HG03432 (cell line): ENCODE measurements around the gene TSPAN13.

Experiments
- ATAC-seq: cut with Tn5 transposase; IDR thresholded peaks from one replicate; pipeline ENCODE4 v1.9.1; 2021; ENCODE audit warnings: mild to moderate bottlenecking, moderate library complexity; ENCODE audit not compliant: unreplicated experiment

Gene TSPAN13

GRCh38 chr7:16753102-16753931, at the start of gene TSPAN13:
TSS of gene TSPAN13 (plus strand) at chr7:16753755. CDS start at chr7:16753968, 213 bp downstream.
- ATAC-seq, result peak; percentile 82

GRCh38 chr7:16708511-16708910, 45.0 kb upstream of the TSPAN13 start:
- no peak for ATAC-seq

- no peak for ATAC-seq
These were observed 44.6 kb upstream of the TSPAN13 start for GRCh38 chr7:16708980-16709379.

DNA sequence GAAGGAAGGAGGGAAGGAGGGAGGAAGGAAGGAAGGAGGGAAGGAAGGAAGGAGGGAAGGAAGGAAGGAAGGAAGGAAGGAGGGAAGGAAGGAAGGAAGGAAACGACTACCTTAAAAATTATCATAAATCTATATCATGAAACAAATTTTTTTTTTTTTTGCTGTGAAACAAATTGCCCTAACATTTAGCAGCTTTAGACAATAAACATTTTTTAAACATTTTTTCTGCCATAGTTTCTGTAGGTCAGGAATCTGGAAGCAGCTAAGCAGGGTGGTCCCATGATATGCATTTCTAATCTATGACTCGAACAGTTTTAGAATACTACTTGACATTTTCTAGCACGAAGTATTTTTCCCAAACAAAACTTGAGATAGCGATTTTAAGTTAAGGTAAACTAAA, 42.9 kb upstream of the TSPAN13 start:
- no peak for ATAC-seq

DNA sequence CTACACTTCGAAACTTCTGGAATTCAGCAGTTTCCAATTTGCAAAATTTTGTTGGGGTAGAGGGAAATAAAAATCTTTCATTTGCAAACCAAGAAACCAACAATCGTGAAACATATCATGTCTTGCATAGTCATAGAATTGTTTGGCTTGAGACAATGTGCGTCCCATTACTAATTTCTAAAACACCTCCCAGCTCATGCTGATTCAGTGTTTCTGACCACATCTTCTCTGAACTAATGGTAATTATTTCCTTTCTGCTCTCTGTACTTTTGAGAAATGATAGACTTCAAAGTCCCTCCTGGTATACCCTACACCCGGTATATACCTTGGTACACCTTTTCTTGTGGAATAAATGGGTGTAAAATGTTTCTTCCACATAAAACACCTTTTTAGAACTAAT, 41.8 kb upstream of the TSPAN13 start:
- ATAC-seq, result no peak

GRCh38 chr7:16712916-16713315, 40.6 kb upstream of the TSPAN13 start:
- no peak for ATAC-seq

GRCh38 chr7:16715928-16716327, 37.6 kb upstream of the TSPAN13 start:
- ATAC-seq, result no peak

DNA sequence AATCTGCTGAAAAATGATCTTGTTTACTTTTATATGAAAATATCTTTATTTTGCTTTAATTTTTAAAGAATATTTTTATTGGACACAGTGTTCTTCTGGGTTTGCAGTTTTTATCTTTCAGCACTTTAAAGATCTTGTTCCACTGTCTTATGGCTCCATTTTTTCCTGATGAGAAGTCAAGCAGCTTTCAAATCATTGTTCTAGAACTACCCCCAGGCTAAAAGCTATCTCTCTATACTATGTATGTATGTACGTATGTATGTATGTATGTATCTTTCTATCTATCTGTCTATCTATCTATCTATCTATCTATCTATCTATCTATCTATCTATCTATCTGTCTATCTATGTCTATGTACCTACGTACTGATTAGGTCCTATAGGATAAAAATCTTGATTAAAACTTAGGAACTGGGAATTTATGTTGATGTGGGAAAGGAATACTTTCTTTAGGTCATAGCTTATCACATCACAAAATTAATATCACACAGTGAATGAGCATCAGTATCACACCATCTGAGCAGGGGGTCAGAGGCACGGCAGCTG, 35.4 kb upstream of the TSPAN13 start:
- ATAC-seq, result no peak

- no peak for ATAC-seq
These were observed 33.9 kb upstream of the TSPAN13 start for GRCh38 chr7:16719699-16720098.

GRCh38 chr7:16721541-16721940, 32.0 kb upstream of the TSPAN13 start:
- no peak for ATAC-seq

DNA sequence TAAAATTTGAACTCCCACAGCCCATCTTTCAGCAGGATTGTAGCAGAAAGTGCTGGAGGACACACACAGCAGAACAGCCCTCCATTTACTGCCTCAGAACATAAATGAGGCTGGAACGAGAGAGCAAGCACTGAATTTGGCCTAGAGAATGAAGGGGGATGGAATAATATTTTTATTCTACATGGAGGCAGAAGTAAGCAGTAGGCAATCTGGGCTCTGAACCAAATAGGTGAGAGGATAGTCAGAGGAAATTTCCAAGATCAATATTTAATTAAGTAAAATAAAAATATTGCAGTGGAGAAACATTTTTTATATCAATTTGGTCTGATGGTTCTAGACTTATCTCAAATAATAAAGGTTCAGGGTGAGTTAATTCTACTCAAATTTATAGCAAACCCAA, 29.2 kb upstream of the TSPAN13 start:
- no peak for ATAC-seq

- ATAC-seq, result no peak
These were observed 27.4 kb upstream of the TSPAN13 start for GRCh38 chr7:16726189-16726588.

DNA sequence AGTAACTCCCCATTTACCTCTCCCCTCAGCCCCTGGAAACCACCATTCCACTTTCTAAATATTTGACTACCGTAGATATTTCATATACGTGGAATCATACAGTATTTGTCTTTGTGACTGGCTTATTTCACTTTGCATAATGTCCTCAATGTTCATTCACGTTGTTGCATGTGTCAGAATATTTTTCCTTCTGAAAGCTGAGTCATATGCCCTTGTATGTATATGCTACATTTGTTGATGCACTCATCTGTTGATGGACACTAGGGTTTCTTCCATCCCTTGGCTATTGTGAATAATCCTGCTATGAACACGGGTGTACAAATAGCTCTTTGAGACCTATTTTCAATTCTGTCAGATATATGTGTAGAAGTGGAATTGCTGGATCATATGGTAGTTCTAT, 25.8 kb upstream of the TSPAN13 start:
- ATAC-seq, result no peak

- ATAC-seq, result no peak
These were observed 24.7 kb upstream of the TSPAN13 start for GRCh38 chr7:16728811-16729210.

DNA sequence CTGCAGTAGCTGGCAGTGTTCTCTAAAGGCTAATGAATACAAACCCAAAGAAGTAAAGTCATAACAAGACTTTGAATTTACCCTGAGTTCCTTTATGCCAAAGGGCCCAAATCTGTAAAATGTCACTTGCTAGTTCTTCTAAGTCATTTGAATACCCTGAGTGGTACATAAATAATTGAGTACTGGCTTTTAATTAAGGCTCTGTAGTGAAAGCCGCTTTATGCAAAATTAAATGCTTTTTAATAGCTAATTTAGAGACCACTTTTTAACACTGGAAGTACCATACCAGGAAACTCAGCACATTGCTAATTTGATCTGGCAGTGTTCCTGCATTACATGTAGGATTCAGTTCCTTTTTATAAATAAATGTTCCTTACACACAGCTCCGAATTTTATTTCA, 24.0 kb upstream of the TSPAN13 start:
- ATAC-seq, result no peak

DNA sequence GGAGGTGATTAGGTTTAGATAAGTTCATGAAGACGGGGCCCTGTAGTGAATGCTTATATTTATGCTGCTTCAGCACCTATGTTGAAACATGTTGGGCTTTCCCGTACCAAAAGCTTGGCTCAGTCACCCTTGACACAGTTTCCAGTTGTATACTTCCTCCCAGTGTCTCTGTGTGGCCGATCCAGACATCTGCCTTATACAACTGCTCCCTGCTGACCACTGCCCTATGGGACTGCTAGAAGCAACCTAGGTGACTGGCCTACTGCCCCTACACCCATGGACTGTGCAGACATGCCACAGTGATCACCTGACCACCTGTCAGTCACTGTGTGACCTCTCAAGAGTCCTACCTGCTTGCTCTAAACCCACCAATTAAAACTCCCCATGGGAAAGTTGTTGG, 22.6 kb upstream of the TSPAN13 start:
- no peak for ATAC-seq

GRCh38 chr7:16732828-16733227, 20.7 kb upstream of the TSPAN13 start:
- no peak for ATAC-seq

GRCh38 chr7:16734148-16734726, 19.3 kb upstream of the TSPAN13 start:
- ATAC-seq, result no peak

DNA sequence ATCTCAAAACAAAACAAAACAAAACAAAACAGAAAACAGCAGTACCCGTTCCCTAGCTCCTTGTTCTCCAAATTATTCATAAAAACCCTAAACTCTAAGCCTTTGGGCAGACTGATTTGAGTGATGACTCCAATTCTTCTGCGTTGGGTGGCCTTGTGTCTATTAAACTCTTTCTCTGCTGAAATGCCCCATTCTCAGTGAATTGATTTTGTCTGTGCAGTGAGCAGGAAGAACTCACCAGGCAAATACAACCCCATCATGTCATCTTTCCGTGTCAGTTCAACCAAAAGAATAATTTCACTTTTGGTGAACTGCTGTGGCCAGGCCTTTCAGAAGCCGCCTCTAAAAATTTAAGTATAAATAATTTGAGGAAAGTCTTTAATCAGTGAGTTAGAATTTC, 18.5 kb upstream of the TSPAN13 start:
- ATAC-seq, result no peak

DNA sequence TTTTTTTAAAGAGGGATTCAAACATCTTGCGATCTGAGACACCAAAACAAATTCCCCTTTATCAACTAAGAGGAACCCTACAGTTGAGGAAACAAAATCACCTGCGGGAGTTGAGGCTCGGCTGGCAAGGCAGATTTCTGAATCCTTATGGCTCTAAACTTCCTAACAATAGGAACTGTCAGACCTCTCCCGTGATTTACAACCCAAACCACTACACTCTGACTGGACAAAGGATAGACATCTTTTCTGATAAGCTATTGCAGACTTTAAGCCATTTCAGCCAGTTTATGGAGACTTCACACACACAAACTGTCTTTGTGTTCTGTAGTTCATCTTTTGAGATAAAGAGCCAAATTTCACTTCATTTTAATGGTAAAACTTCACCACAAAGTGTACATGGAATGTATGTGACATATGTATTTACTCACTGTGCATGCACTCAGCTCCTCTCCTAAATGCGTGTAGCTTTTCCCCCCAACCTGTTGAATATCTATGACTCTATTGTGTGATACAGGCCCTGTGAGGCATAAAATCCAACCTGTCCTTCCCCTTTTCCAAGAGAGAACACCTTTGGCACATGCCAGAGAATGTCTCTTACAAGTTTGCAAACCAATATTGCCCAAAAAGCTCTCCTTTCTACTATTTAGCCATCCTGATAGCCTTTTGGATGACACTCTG, 15.4 kb upstream of the TSPAN13 start:
- ATAC-seq, result no peak

DNA sequence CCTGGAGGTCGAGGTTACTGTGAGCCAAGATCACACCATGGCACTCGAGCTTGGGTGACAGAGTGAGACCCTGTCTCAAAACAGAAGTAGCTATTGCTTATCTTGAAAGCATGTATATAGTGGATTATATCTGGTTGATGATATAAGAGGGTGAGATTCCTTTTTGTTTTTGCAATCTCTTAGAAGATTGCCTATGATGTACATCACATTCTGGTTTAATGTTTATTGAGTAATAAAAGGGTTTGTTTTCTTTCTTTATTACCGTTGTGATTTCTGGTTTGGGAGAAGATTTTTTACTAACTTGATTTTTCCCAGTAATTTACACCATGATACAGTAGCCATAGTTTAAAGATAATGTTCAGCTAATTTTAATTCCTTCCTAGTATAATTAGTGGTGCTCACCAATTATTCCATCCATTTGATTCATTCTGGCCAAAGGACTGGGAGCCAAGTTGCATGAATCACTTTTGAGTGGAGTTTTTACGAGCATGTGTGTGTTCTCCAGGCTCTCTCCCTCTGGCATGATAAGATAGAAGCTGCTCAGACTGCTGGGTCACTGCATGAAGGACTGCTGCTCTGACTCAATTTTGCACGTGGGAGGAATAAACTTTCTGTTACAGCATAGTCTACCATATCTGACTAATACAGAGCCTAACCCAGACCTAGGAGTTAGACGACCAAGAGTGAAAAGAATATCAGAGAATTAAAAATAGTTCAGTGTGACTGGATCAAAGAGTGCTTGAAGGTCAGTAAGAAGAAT, 13.5 kb upstream of the TSPAN13 start:
- no peak for ATAC-seq
